Neural crest cell (in vitro differentiated cells): ENCODE measurements around the gene SLC4A4. TPM values are rescaled to one million over a fixed set of nuclear protein-coding genes. Genes with fewer than 3 reads are reported as not detected.

Experiments
- DNase-seq: peaks from one replicate; pipeline ENCODE4 v3.0.0; 2021; ENCODE audit warnings: low read depth, mixed read lengths, low spot score
- H3K27ac Mint-ChIP-seq: one replicate; pipeline ENCODE4 v1.8.0; 2021; ENCODE audit warnings: mild to moderate bottlenecking, mixed read lengths; ENCODE audit not compliant: unreplicated experiment
- H3K27me3 Mint-ChIP-seq: 2 replicates; pipeline ENCODE4 v1.8.0; 2021; ENCODE audit warnings: low read depth, mild to moderate bottlenecking, mixed read lengths
- H3K36me3 Mint-ChIP-seq: 2 replicates; pipeline ENCODE4 v1.8.0; 2021; ENCODE audit warnings: low read depth, mild to moderate bottlenecking, mixed read lengths
- H3K4me1 Mint-ChIP-seq: 2 replicates; pipeline ENCODE4 v1.8.0; 2021; ENCODE audit warnings: mixed read lengths
- H3K4me3 Mint-ChIP-seq: one replicate; pipeline ENCODE4 v1.8.0; 2021; ENCODE audit warnings: mild to moderate bottlenecking, mixed read lengths
- H3K9me3 Mint-ChIP-seq: 2 replicates; pipeline ENCODE4 v1.8.0; 2021; ENCODE audit warnings: mixed read lengths
- CTCF ChIP-seq: fragments of 200-600 bp; sonication (generic); conservative IDR thresholded peaks from 2 replicates; pipeline ENCODE4 v1.5.0; 2021; ENCODE audit warnings: antibody characterized with exemption, mild to moderate bottlenecking
- total RNA-seq: library from RNA; stranded (reverse); gene quantifications from 2 replicates; pipeline ENCODE4 v1.2.1, GENCODE V29; 2021

SLC4A4 gene
- total RNA-seq, 1 donor from 2014 or later: 4.0 TPM

GRCh38 chr4:71389149-71389827 is 50.5 kb downstream of the SLC4A4 start:
- no peak overlapping the region for H3K27ac Mint-ChIP-seq
- no peak overlapping the region for H3K4me3 Mint-ChIP-seq
- H3K4me1 Mint-ChIP-seq: no peaks in the 10 kb centered on the region
- TF ChIP-seq CTCF: no peak
- H3K36me3 Mint-ChIP-seq: no peaks in the 10 kb centered on the region
- no peaks in the 10 kb centered on the region for H3K9me3 Mint-ChIP-seq
- H3K27me3 Mint-ChIP-seq: no peaks in the 10 kb centered on the region
- no peak for DNase-seq

GRCh38 chr4:71392109-71392508 is 53.3 kb downstream of the SLC4A4 start:
- no peaks in the 10 kb centered on the region for H3K36me3 Mint-ChIP-seq
- no peaks in the 10 kb centered on the region for H3K4me1 Mint-ChIP-seq
- no peaks in the 10 kb centered on the region for H3K27me3 Mint-ChIP-seq
- H3K27ac Mint-ChIP-seq: no peak overlapping the region
- no peak for TF ChIP-seq CTCF
- DNase-seq: no peak
- no peaks in the 10 kb centered on the region for H3K9me3 Mint-ChIP-seq
- no peak overlapping the region for H3K4me3 Mint-ChIP-seq

GRCh38 chr4:71396382-71396781 is 57.6 kb downstream of the SLC4A4 start:
- Mint-ChIP-seq H3K27me3 (no peaks in the 10 kb centered on the region), H3K36me3 (no peaks in the 10 kb centered on the region), H3K4me1 (no peaks in the 10 kb centered on the region), H3K27ac (no peak overlapping the region), H3K4me3 (no peak overlapping the region), H3K9me3 (no peaks in the 10 kb centered on the region)
- TF ChIP-seq CTCF: no peak
- no peak for DNase-seq

GRCh38 chr4:71400810-71401209 is 62.0 kb downstream of the SLC4A4 start:
- Mint-ChIP-seq H3K4me3 (no peak overlapping the region), H3K4me1 (peaks cover 2% of the 10 kb centered on the region), H3K27me3 (no peaks in the 10 kb centered on the region), H3K9me3 (no peaks in the 10 kb centered on the region), H3K27ac (no peak overlapping the region), H3K36me3 (no peaks in the 10 kb centered on the region)
- no peak for DNase-seq
- TF ChIP-seq CTCF: no peak

- Mint-ChIP-seq H3K4me3 (no peak overlapping the region), H3K27me3 (no peaks in the 10 kb centered on the region), H3K36me3 (no peaks in the 10 kb centered on the region), H3K4me1 (peaks cover 10% of the 10 kb centered on the region), H3K27ac (no peak overlapping the region), H3K9me3 (no peaks in the 10 kb centered on the region)
- no peak for TF ChIP-seq CTCF
- DNase-seq: no peak
Observed at GRCh38 chr4:71402616-71403015, 63.8 kb downstream of the SLC4A4 start.
